T47D (cell line): ENCODE measurements around the gene OIP5.
"Not testable (repeated sequence)": the region's sequence is repeated elsewhere in the genome, so short reads cannot be mapped to it uniquely, and the experiment has no call there.

Experiments used
- DNase-seq, 2 experiments: peaks; one replicate each; pipeline versions ENCODE4 v3.0.0 to v3.0.0-alpha.2; 2011 to 2012; ENCODE audit warnings: low read depth in 1 of 2, low spot score in 1 of 2
- JUND ChIP-seq: IDR thresholded peaks from 2 replicates; pipeline ENCODE4 v1.6.1; 2012; ENCODE audit warnings: low read depth
- in situ Hi-C: cut with HindIII; loops from 2 replicates; pipeline ENCODE4 v1.10.0; 2016; ENCODE audit warnings: low sequenced_read_pairs, low pct_unique_long_range_greater_than_20kb

Gene OIP5

DNA sequence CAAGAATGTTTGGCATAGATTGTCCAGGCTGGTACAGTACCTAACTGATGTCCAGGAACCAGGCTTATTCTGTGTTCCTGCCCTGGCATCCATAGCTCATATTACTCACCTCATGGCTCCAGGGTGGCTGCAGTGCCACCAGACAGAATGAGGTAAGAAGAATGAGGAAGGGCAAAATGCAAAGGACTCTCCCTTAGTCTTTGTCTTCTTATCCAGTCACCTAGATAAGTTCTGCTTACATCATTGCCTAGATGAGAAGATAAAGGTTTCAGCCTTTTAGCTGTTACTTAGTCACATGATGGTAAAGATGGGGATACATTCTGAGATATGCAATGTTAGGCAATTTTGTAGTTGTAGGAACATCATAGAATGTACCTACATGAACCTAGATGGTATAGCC, 55.6 kb downstream of the OIP5 start:
- TF ChIP-seq JUND: no peak
- in situ Hi-C loops: no loop called here
- no peak for DNase-seq

DNA sequence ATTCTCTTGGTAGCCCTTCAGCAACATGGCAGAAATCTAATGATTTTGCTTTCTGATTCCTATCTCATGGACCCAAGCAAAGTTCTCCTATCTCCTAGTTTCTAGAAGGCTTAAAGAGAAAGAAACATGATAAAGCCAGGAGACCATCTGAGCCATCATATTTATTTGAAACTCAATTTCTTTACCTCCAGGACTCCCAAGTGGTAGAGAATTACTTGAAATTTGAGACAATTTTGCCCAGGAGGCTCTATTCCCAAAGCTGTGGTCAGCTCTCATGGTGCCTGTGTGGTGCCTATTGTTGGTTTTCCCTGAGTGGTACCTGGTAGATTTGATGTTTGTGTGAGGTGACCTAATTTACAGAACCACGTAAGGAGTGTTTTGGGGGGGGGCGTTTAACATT, 62.5 kb downstream of the OIP5 start:
- DNase-seq: no peak
- in situ Hi-C loops: no loop called here
- TF ChIP-seq JUND: no peak

- DNase-seq: no peak
- in situ Hi-C loops: no loop called here
- TF ChIP-seq JUND: no peak
Observed at GRCh38 chr15:41263891-41264351, 68.5 kb downstream of the OIP5 start.

- in situ Hi-C loops: no loop called here
- no peak for DNase-seq
- TF ChIP-seq JUND: no peak
Observed at GRCh38 chr15:41262571-41262970, 69.8 kb downstream of the OIP5 start.

- in situ Hi-C loops, DNase-seq: not testable (repeated sequence)
Observed at GRCh38 chr15:41260924-41261323, 71.5 kb downstream of the OIP5 start.

DNA sequence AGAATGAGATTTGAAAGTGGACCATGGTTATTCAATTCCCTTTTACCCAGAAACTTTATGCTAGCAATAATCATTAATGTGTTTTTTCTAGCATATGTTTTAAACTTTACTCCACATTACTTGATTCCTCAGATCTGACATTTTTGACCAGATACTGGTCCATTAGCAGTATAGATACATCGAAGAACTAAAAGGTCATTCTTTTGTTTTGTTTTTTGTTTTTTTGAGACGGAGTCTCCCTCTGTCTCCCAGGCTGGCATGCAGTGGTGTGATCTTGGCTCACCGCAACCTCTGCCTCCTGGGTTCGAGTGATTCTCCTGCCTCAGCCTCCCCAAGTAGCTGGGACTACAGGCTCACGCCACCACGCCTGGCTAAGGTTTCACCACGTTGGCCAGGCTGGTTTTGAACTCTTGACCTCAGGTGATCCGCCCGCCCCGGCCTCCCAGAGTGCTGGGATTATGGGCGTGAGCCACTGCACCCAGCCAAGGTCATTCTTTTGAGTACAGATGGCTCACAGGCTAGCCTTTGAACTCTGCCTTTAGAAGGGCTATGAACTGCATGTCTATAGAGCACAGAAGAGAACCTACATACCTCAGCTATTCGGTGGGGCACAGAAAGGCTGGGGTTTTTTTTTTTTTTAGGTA, 72.7 kb downstream of the OIP5 start:
- in situ Hi-C loops: no loop called here
- DNase-seq: no peak
- TF ChIP-seq JUND: no peak
